Upper lobe of right lung (tissue), 1 donor: ENCODE results near the gene ENKD1. TPM values are rescaled to one million over a fixed set of nuclear protein-coding genes. Genes with fewer than 3 reads are reported as not detected.
"Not testable (repeated sequence)": the region's sequence is repeated elsewhere in the genome, so short reads cannot be mapped to it uniquely, and the experiment has no call there.

Source experiments
- ATAC-seq: fragments of 200-7000 bp; cut with Tn5 transposase; one replicate; pipeline ENCODE4 v1.9.1; 2020; ENCODE audit warnings: mild to moderate bottlenecking, moderate library complexity
- DNase-seq: peaks from one replicate; pipeline ENCODE4 v3.0.0-alpha.2; 2020
- H3K27ac ChIP-seq: fragments of 200-600 bp; one replicate; pipeline ENCODE4 v1.8.0; 2022
- H3K27me3 ChIP-seq: fragments of 200-600 bp; one replicate; pipeline ENCODE4 v1.8.0; 2022; ENCODE audit warnings: mild to moderate bottlenecking
- H3K36me3 ChIP-seq: fragments of 200-600 bp; one replicate; pipeline ENCODE4 v1.8.0; 2022
- H3K4me1 ChIP-seq: fragments of 200-600 bp; one replicate; pipeline ENCODE4 v1.8.0; 2022
- H3K4me3 ChIP-seq: fragments of 200-600 bp; one replicate; pipeline ENCODE4 v1.8.0; 2022; ENCODE audit warnings: mild to moderate bottlenecking
- H3K9me3 ChIP-seq: fragments of 200-600 bp; one replicate; pipeline ENCODE4 v1.8.0; 2022
- CTCF ChIP-seq: fragments of 200-600 bp; IDR thresholded peaks from one replicate; pipeline ENCODE4 v1.8.0; 2022; ENCODE audit warnings: antibody characterized with exemption
- intact Hi-C: fragments of 100-400 bp; cut with DNase I; formaldehyde crosslinking; loops from one replicate; pipeline ENCODE4 v1.11.0; 2022
- total RNA-seq: library from RNA; stranded (reverse); fragmentation: NEBNext Ultra II Directional; extraction: Animal tissue kit (Norgen Biotek cat#: 25700); gene quantifications from one replicate; pipeline ENCODE4 v1.2.1, GENCODE V29; 2021
- donor health status: DM: no; HTN: yes; CAD: no; lungs with severe emphysema.

ENKD1 gene
- total RNA-seq, 1 donor from 2014 or later: 14.5 TPM

- Histone ChIP-seq H3K4me1 (no peaks in the 10 kb centered on the region), H3K27me3 (no peaks in the 10 kb centered on the region), H3K36me3 (no peaks in the 10 kb centered on the region), H3K9me3 (no peaks in the 10 kb centered on the region), H3K4me3 (no peak overlapping the region), H3K27ac (no peak overlapping the region)
- TF ChIP-seq CTCF: no peak
- ATAC-seq (no peak), DNase-seq (no peak)
- intact Hi-C loops: no loop called here
Measured at GRCh38 chr16:67702130-67702529, 35.6 kb upstream of the ENKD1 start.

GRCh38 chr16:67701420-67701819 lies 34.9 kb upstream of the ENKD1 start:
- DNase-seq (no peak), ATAC-seq (no peak)
- Histone ChIP-seq H3K36me3 (no peaks in the 10 kb centered on the region), H3K27ac (no peak overlapping the region), H3K27me3 (no peaks in the 10 kb centered on the region), H3K9me3 (no peaks in the 10 kb centered on the region), H3K4me1 (no peaks in the 10 kb centered on the region), H3K4me3 (no peak overlapping the region)
- TF ChIP-seq CTCF: no peak
- intact Hi-C loops: no loop called here

- Histone ChIP-seq H3K4me3 (no peak overlapping the region), H3K36me3 (no peaks in the 10 kb centered on the region), H3K4me1 (no peaks in the 10 kb centered on the region), H3K27ac (no peak overlapping the region), H3K9me3 (no peaks in the 10 kb centered on the region), H3K27me3 (no peaks in the 10 kb centered on the region)
- TF ChIP-seq CTCF: no peak
- ATAC-seq: no peak
- DNase-seq: no peak
- intact Hi-C loops: no loop called here
Measured at GRCh38 chr16:67699265-67699664, 32.7 kb upstream of the ENKD1 start.

- H3K4me3 ChIP-seq: no peak overlapping the region
- H3K36me3 ChIP-seq: no peaks in the 10 kb centered on the region
- DNase-seq (no peak), ATAC-seq (peak; percentile 67)
- no peak for TF ChIP-seq CTCF
- H3K4me1 ChIP-seq: no peaks in the 10 kb centered on the region
- H3K27ac ChIP-seq: no peak overlapping the region
- intact Hi-C loops: no loop called here
- H3K27me3 ChIP-seq: no peaks in the 10 kb centered on the region
- no peaks in the 10 kb centered on the region for H3K9me3 ChIP-seq
Measured at GRCh38 chr16:67697422-67698185, 31.1 kb upstream of the ENKD1 start.

- no peaks in the 10 kb centered on the region for H3K9me3 ChIP-seq
- no peak overlapping the region for H3K27ac ChIP-seq
- no peaks in the 10 kb centered on the region for H3K36me3 ChIP-seq
- intact Hi-C loops: no loop called here
- no peaks in the 10 kb centered on the region for H3K27me3 ChIP-seq
- H3K4me3 ChIP-seq: no peak overlapping the region
- no peak for TF ChIP-seq CTCF
- peak; percentile 26 for ATAC-seq
- H3K4me1 ChIP-seq: no peaks in the 10 kb centered on the region
- no peak for DNase-seq
Measured at GRCh38 chr16:67694611-67695010, 28.1 kb upstream of the ENKD1 start.

- ATAC-seq, H3K9me3 ChIP-seq, DNase-seq, H3K27ac ChIP-seq, intact Hi-C loops, H3K27me3 ChIP-seq, H3K4me1 ChIP-seq, H3K36me3 ChIP-seq, H3K4me3 ChIP-seq: not testable (repeated sequence)
Measured at GRCh38 chr16:67693517-67694285, 27.2 kb upstream of the ENKD1 start.
